Measurements from ENCODE around the gene USP19. TPM values are rescaled to one million over a fixed set of nuclear protein-coding genes. Genes with fewer than 3 reads are reported as not detected.

USP19 gene
- total RNA-seq, 1 experiment from 2014 or later, result 66.3 TPM

DNA sequence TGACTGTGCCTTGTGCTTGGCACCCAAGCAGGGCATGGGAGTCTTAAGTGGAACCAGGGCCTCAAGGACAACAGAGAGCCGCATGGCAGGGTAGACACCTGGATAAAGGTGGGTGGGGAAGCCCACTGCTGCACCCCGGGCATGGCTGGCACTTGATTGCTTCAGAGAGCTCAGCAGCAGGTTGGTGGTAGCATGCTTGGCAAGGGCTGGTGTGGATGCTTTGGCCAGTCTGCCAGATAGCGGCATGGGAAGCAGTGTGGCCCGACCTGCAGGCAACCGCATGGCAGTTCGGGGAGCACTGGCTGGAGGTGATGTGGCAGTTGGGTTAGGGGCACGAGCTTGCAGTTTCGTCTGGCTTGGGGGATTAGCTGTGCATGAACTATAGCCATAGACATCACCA, 43.0 kb upstream of the USP19 start:
- Histone ChIP-seq H3K18ac (ENCODE audit: insufficient read length, low read depth, low read length) (no peak overlapping the region), H2AK5ac (ENCODE audit: insufficient read length, low read length) (no peak overlapping the region), H3K79me1 (ENCODE audit: insufficient read depth, low read depth, low read length, poor library complexity, severe bottlenecking) (no peaks in the 10 kb centered on the region), H4K20me1 (ENCODE audit: control insufficient read depth, insufficient read depth, insufficient read length) (no peaks in the 10 kb centered on the region), H2BK15ac (ENCODE audit: low read depth, low read length) (no peak overlapping the region), H3K23ac (ENCODE audit: insufficient read length, low read depth, low read length) (no peak overlapping the region), H4K8ac (replicated peaks; ENCODE audit: insufficient read length, low read depth, low read length) (no peak overlapping the region), H3K4ac (ENCODE audit: low read depth, low read length) (no peak overlapping the region), H3K9me3 (ENCODE audit: control insufficient read depth, low read depth, low read length) (no peaks in the 10 kb centered on the region), H2BK20ac (ENCODE audit: low read depth, low read length, poor library complexity, severe bottlenecking) (no peak overlapping the region), H3K4me2 (ENCODE audit: insufficient read depth, insufficient read length, low read length) (no peak overlapping the region), H3K56ac (ENCODE audit: insufficient read length, low read depth, low read length) (no peak overlapping the region), H3K9ac (ENCODE audit: extremely low read depth, insufficient read length, low read length) (no peak overlapping the region), H2BK120ac (ENCODE audit: low read depth, low read length, poor library complexity, severe bottlenecking) (no peak overlapping the region), H3K4me1 (ENCODE audit: insufficient read depth, low read length) (peaks cover 4% of the 10 kb centered on the region; the same call in 1 of the 2 replicates), H4K5ac (ENCODE audit: insufficient read length, low read depth, low read length) (no peak overlapping the region), H3K27ac (ENCODE audit: insufficient read length, low read depth, low read length) (no peak overlapping the region), H2BK5ac (ENCODE audit: insufficient read length, low read length) (no peak overlapping the region), H3T11ph (ENCODE audit: low read length) (no peak overlapping the region), H2AFZ (ENCODE audit: low read length) (no peak overlapping the region), H3K14ac (ENCODE audit: insufficient read depth, low read length) (no peak overlapping the region), H2BK12ac (ENCODE audit: insufficient read length, low read depth, low read length) (no peak overlapping the region), H4K91ac (ENCODE audit: insufficient read length, low read depth, low read length) (no peak overlapping the region), H3K79me2 (ENCODE audit: insufficient read depth, low read length) (no peaks in the 10 kb centered on the region; the same call in 1 of the 2 replicates), H3K23me2 (ENCODE audit: insufficient read length, low read depth, low read length, poor library complexity, severe bottlenecking) (peaks cover 15% of the 10 kb centered on the region), H3K27me3 (ENCODE audit: insufficient read depth, low read length) (no peaks in the 10 kb centered on the region)
- DNase-seq, result no peak
- WGBS (ENCODE audit: extremely low coverage, insufficient read length, low lambda C conversion rate), result no CpG with 5 or more reads among the region's 8 CpGs
- Mint-ChIP-seq H3K36me3 (ENCODE audit: insufficient read depth in 1 of 3, low read depth in 3 of 3) (peaks cover 15 to 22% (median 16%) of the 10 kb centered on the region in 3 experiments), H3K4me3 (peak overlapping the region; percentile 22 to 23; a peak in 2 of 5 replicates), H3K9me3 (no peaks in the 10 kb centered on the region; a peak in 1 of 5 replicates), H3K4me1 (peaks cover 15 to 19% of the 10 kb centered on the region in 2 experiments), H3K27me3 (ENCODE audit: low read depth) (peaks cover 16% of the 10 kb centered on the region), H3K27ac (no peak overlapping the region)
- TF ChIP-seq, protein P1, sequence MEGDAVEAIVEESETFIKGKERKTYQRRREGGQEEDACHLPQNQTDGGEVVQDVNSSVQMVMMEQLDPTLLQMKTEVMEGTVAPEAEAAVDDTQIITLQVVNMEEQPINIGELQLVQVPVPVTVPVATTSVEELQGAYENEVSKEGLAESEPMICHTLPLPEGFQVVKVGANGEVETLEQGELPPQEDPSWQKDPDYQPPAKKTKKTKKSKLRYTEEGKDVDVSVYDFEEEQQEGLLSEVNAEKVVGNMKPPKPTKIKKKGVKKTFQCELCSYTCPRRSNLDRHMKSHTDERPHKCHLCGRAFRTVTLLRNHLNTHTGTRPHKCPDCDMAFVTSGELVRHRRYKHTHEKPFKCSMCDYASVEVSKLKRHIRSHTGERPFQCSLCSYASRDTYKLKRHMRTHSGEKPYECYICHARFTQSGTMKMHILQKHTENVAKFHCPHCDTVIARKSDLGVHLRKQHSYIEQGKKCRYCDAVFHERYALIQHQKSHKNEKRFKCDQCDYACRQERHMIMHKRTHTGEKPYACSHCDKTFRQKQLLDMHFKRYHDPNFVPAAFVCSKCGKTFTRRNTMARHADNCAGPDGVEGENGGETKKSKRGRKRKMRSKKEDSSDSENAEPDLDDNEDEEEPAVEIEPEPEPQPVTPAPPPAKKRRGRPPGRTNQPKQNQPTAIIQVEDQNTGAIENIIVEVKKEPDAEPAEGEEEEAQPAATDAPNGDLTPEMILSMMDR (conservative IDR thresholded peaks at IDR 0.05), result no peak
